SK-N-SH (cell line): ENCODE data around the gene PYDC1. TPM values are rescaled to one million over a fixed set of nuclear protein-coding genes. Genes with fewer than 3 reads are reported as not detected.

ENCODE experiments used
- CTCF ChIA-PET: fragments of 300-600, 350-600 bp; formaldehyde crosslinking; extraction: SDS; loops from one replicate; lab custom pipeline; 2021; lab: Yijun Ruan, JAX
- POLR2A ChIA-PET: fragments of 350-600 bp; sonication (Branson Sonifier 250); formaldehyde crosslinking; extraction: SDS; loops from one replicate; lab custom pipeline; 2020; ENCODE audit warnings: antibody characterized with exemption, inconsistent platforms; lab: Yijun Ruan, JAX
- DNase-seq: peaks from one replicate; pipeline ENCODE4 v3.0.0; 2012
- H2AFZ ChIP-seq: fragments of 200-600 bp; sonication (generic); 2 replicates; pipeline ENCODE4 v1.8.1; 2016; ENCODE audit warnings: antibody characterized with exemption, mild to moderate bottlenecking, low read depth
- H3F3A ChIP-seq: fragments of 200-600 bp; sonication (generic); replicated peaks from 2 replicates; pipeline ENCODE3; 2016; ENCODE audit warnings: antibody characterized with exemption, mild to moderate bottlenecking; ENCODE audit not compliant: insufficient read depth
- H3K27ac ChIP-seq, 2 experiments: fragments of 200-500 bp in 1 of 2; fragments of 200-600 bp in 1 of 2; sonication (Bioruptor generic) in 1 of 2; sonication (generic), shearing (Covaris generic) in 1 of 2; 2 replicates each; pipeline versions ENCODE4 v1.5.1 to v1.6.1; 2014 to 2016; ENCODE audit warnings: low read depth in 2 of 2, inconsistent platforms in 1 of 2, low read length in 1 of 2, mild to moderate bottlenecking in 1 of 2, mixed read lengths in 1 of 2
- H3K27me3 ChIP-seq: fragments of 200-600 bp; sonication (generic), shearing (Covaris generic); 2 replicates; pipeline ENCODE4 v1.6.1; 2016; ENCODE audit warnings: mixed run types; ENCODE audit not compliant: insufficient read depth
- H3K36me3 ChIP-seq, 2 experiments: fragments of 200-500 bp in 1 of 2; fragments of 200-600 bp in 1 of 2; sonication (Bioruptor generic) in 1 of 2; sonication (generic) in 1 of 2; replicated peaks in 1 of 2; 2 replicates each; pipeline versions ENCODE3 to v1.5.1; 2014 to 2016; ENCODE audit warnings: low read length in 1 of 2, mild to moderate bottlenecking in 1 of 2; ENCODE audit not compliant: insufficient read depth in 2 of 2, control insufficient read depth in 1 of 2
- H3K4me1 ChIP-seq, 2 experiments: fragments of 200-500 bp in 1 of 2; fragments of 200-600 bp in 1 of 2; sonication (Bioruptor generic) in 1 of 2; sonication (generic), shearing (Covaris generic) in 1 of 2; 2 replicates each; pipeline versions ENCODE4 v1.5.1 to v1.6.1; 2014 to 2016; ENCODE audit warnings: low read depth in 1 of 2, low read length in 1 of 2, mixed run types in 1 of 2; ENCODE audit not compliant: insufficient read depth in 2 of 2, control insufficient read depth in 1 of 2
- H3K4me2 ChIP-seq: fragments of 200-600 bp; sonication (generic), shearing (Covaris generic); 2 replicates; pipeline ENCODE4 v1.6.1; 2017; ENCODE audit warnings: mixed run types
- H3K4me3 ChIP-seq, 2 experiments: fragments of 200-500 bp in 1 of 2; fragments of 200-600 bp in 1 of 2; sonication (Bioruptor generic) in 1 of 2; sonication (generic), shearing (Covaris generic) in 1 of 2; 2 replicates each; pipeline versions ENCODE4 v1.5.1 to v1.8.1; 2014 to 2016; ENCODE audit warnings: low read depth in 2 of 2, inconsistent platforms in 1 of 2, low read length in 1 of 2, mild to moderate bottlenecking in 1 of 2, mixed read lengths in 1 of 2, moderate library complexity in 1 of 2
- H3K79me2 ChIP-seq: fragments of 200-600 bp; sonication (generic); 2 replicates; pipeline ENCODE4 v1.8.1; 2017; ENCODE audit warnings: mild to moderate bottlenecking; ENCODE audit not compliant: insufficient read depth
- H3K9ac ChIP-seq: fragments of 200-600 bp; sonication (generic); 2 replicates; pipeline ENCODE4 v1.6.1; 2017; ENCODE audit warnings: mixed run types
- H3K9me2 ChIP-seq: fragments of 200-600 bp; sonication (generic); 2 replicates; pipeline ENCODE4 v1.6.1; 2017; ENCODE audit warnings: mixed run types
- H3K9me3 ChIP-seq: fragments of 200-600 bp; sonication (generic); 2 replicates; pipeline ENCODE4 v1.6.1; 2017; ENCODE audit warnings: mixed run types, mild to moderate bottlenecking, moderate library complexity
- H4K20me1 ChIP-seq: fragments of 200-600 bp; sonication (generic); 2 replicates; pipeline ENCODE4 v1.6.1; 2017; ENCODE audit warnings: mild to moderate bottlenecking, mixed run types; ENCODE audit not compliant: insufficient read depth
- EZH2phosphoT487 ChIP-seq: fragments of 200-600 bp; sonication (generic); IDR thresholded peaks from 2 replicates; pipeline ENCODE4 v1.6.1; 2017; ENCODE audit warnings: low read depth, mixed run types, mild to moderate bottlenecking, antibody characterized with exemption, moderate library complexity, borderline replicate concordance
- FOXM1 ChIP-seq: IDR thresholded peaks from 2 replicates; pipeline ENCODE4 v1.4.0; 2012; ENCODE audit warnings: low read depth, mild to moderate bottlenecking
- GATA2 ChIP-seq: sonication (generic); formaldehyde crosslinking; IDR thresholded peaks from 2 replicates; pipeline ENCODE4 v1.5.0; 2020; ENCODE audit warnings: mild to moderate bottlenecking, missing genetic modification reagents
- MXI1 ChIP-seq: IDR thresholded peaks from 2 replicates; pipeline ENCODE4 v1.6.1; 2012; ENCODE audit warnings: mild to moderate bottlenecking, low read depth, low read length, improper control_type of control experiment
- PBX3 ChIP-seq: IDR thresholded peaks from 2 replicates; pipeline ENCODE4; 2012
- POLR2AphosphoS5 ChIP-seq: IDR thresholded peaks from 2 replicates; pipeline ENCODE4 v1.6.1; 2012; ENCODE audit warnings: low read depth, low read length
- RCOR1 ChIP-seq: fragments of 150-350 bp; IDR thresholded peaks from 2 replicates; pipeline ENCODE4 v1.6.1; 2017; ENCODE audit warnings: antibody characterized with exemption, low read length
- USF2 ChIP-seq: fragments of 150-350 bp; IDR thresholded peaks from 2 replicates; pipeline ENCODE4 v1.6.1; 2017; ENCODE audit warnings: antibody characterized with exemption, low read length, low read depth, borderline replicate concordance
- WGBS: methylation state at CpG from one replicate; pipeline ENCODE4 v1.1.6; 2017; ENCODE audit warnings: low lambda C conversion rate; 5-methylcytosine and 5-hydroxymethylcytosine counted together
- polyA plus RNA-seq, 3 experiments: library from polyadenylated mRNA; depleted of rRNA; stranded (reverse); fragments of >200 nt; gene quantifications; 2 replicates each; pipeline ENCODE4 v1.2.3, GENCODE V29; 2012
- TF ChIP-seq, protein P1 (sequence below): IDR thresholded peaks from 2 replicates; pipeline ENCODE4 v1.6.1; 2012; ENCODE audit warnings: mild to moderate bottlenecking, low read depth, low read length, moderate library complexity

The PYDC1 gene
- polyA plus RNA-seq, 1 of the 3 experiments (the other 2 are of a cell fraction) = not detected

- CTCF ChIA-PET = no interaction called here
- H3K9ac ChIP-seq = no peak overlapping the region
- H3K4me2 ChIP-seq = no peak overlapping the region
- 0 out of 2 replicates have a peak, but pooled peaks have one; percentile 18 for TF ChIP-seq POLR2AphosphoS5
- TF ChIP-seq FOXM1 = no peak
- no peak for TF ChIP-seq GATA2 (CRISPR knock-in tag)
- TF ChIP-seq, all 33 proteins: peak for 1
- H2AFZ ChIP-seq = no peak overlapping the region
- no peaks in the 10 kb centered on the region for H3K27me3 ChIP-seq
- no peak overlapping the region for H3K4me3 ChIP-seq
- no peaks in the 10 kb centered on the region for H3K9me3 ChIP-seq
- DNase-seq = no peak
- peaks cover 92 to 99% of the 10 kb centered on the region in 2 experiments for H3K36me3 ChIP-seq
- WGBS = 94% methylated on average over 3 of the region's 3 CpGs
- peaks cover 84% of the 10 kb centered on the region for H3K79me2 ChIP-seq
- peaks cover 100% of the 10 kb centered on the region for H4K20me1 ChIP-seq
- H3K27ac ChIP-seq = no peak overlapping the region; a peak in 1 of 4 replicates
- POLR2A ChIA-PET = interaction anchor here (1.5 to 1.8 kb wide), 2 partner anchors 9 to 12 kb away, joined by 4 to 9 read pairs; partner anchors contain the start of gene FUS
- peaks cover 0 to 1% of the 10 kb centered on the region in 2 experiments; a peak in 1 of 4 replicates for H3K4me1 ChIP-seq
- peaks cover 72% of the 10 kb centered on the region for H3F3A ChIP-seq
- no peaks in the 10 kb centered on the region for H3K9me2 ChIP-seq
Measured at GRCh38 chr16:31188450-31189411, 28.2 kb downstream of the PYDC1 start.

GRCh38 chr16:31187808-31188189 lies 29.1 kb downstream of the PYDC1 start:
- H3K4me3 ChIP-seq = no peak overlapping the region
- no peak for DNase-seq
- no peaks in the 10 kb centered on the region for H3K27me3 ChIP-seq
- no peak overlapping the region for H3K9ac ChIP-seq
- ChIA-PET CTCF (interaction anchor here (1.0 kb wide), 1 partner anchor 254 kb away, joined by 3 read pairs; the partner anchor contains the start of gene ZNF843), POLR2A (no interaction called here)
- H3K4me2 ChIP-seq = no peak overlapping the region
- peaks cover 7% of the 10 kb centered on the region in 2 experiments; a peak in 2 of 4 replicates for H3K4me1 ChIP-seq
- H3K79me2 ChIP-seq = peaks cover 89% of the 10 kb centered on the region
- no peaks in the 10 kb centered on the region for H3K9me3 ChIP-seq
- H3F3A ChIP-seq = peaks cover 63% of the 10 kb centered on the region
- peaks cover 93 to 99% of the 10 kb centered on the region in 2 experiments for H3K36me3 ChIP-seq
- no peak overlapping the region for H2AFZ ChIP-seq
- 94% methylated on average over 8 of the region's 8 CpGs for WGBS
- no peak overlapping the region for H3K27ac ChIP-seq
- peaks cover 100% of the 10 kb centered on the region for H4K20me1 ChIP-seq
- TF ChIP-seq EZH2phosphoT487 = no peak
- TF ChIP-seq RCOR1 = no peak
- TF ChIP-seq, protein P1, sequence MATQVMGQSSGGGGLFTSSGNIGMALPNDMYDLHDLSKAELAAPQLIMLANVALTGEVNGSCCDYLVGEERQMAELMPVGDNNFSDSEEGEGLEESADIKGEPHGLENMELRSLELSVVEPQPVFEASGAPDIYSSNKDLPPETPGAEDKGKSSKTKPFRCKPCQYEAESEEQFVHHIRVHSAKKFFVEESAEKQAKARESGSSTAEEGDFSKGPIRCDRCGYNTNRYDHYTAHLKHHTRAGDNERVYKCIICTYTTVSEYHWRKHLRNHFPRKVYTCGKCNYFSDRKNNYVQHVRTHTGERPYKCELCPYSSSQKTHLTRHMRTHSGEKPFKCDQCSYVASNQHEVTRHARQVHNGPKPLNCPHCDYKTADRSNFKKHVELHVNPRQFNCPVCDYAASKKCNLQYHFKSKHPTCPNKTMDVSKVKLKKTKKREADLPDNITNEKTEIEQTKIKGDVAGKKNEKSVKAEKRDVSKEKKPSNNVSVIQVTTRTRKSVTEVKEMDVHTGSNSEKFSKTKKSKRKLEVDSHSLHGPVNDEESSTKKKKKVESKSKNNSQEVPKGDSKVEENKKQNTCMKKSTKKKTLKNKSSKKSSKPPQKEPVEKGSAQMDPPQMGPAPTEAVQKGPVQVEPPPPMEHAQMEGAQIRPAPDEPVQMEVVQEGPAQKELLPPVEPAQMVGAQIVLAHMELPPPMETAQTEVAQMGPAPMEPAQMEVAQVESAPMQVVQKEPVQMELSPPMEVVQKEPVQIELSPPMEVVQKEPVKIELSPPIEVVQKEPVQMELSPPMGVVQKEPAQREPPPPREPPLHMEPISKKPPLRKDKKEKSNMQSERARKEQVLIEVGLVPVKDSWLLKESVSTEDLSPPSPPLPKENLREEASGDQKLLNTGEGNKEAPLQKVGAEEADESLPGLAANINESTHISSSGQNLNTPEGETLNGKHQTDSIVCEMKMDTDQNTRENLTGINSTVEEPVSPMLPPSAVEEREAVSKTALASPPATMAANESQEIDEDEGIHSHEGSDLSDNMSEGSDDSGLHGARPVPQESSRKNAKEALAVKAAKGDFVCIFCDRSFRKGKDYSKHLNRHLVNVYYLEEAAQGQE = no peak
- no peak for TF ChIP-seq PBX3
- TF ChIP-seq USF2 = no peak
- TF ChIP-seq MXI1 = no peak
- H3K9me2 ChIP-seq = no peaks in the 10 kb centered on the region
